Breast epithelium (tissue), 4 donors: ENCODE data around the gene SMIM17. TPM values are rescaled to one million over a fixed set of nuclear protein-coding genes. Genes with fewer than 3 reads are reported as not detected.

Source experiments
- DNase-seq, 2 donors: peaks; one replicate each; pipeline ENCODE4 v3.0.0-alpha.2; 2019; ENCODE audit warnings: low spot score in 2 of 2
- H3K27ac ChIP-seq, 2 donors: fragments of 200-600 bp; sonication (generic) in 1 of 2; one replicate each; pipeline ENCODE4 v1.5.1; 2016 to 2019; ENCODE audit warnings: mild to moderate bottlenecking in 1 of 2
- H3K27me3 ChIP-seq, 2 donors: fragments of 200-600 bp; sonication (generic) in 1 of 2; one replicate each; pipeline versions ENCODE4 v1.5.1 to v1.6.0; 2017 to 2019; ENCODE audit warnings: control low read depth in 1 of 2, mild to moderate bottlenecking in 1 of 2
- H3K36me3 ChIP-seq: fragments of 200-600 bp; one replicate; pipeline ENCODE4 v1.5.1; 2019
- H3K4me1 ChIP-seq, 2 donors: fragments of 200-600 bp; sonication (generic); one replicate each; pipeline ENCODE4 v1.5.1; 2016 to 2019; ENCODE audit warnings: control low read depth in 1 of 2
- H3K4me3 ChIP-seq, 3 donors: fragments of 200-600 bp; sonication (generic); 1 replicate in 2 of 3; 2 replicates in 1 of 3; pipeline ENCODE4 v1.5.1; 2016 to 2019; ENCODE audit warnings: mild to moderate bottlenecking in 3 of 3, moderate library complexity in 2 of 3
- H3K9me3 ChIP-seq, 2 donors: fragments of 200-600 bp; sonication (generic) in 1 of 2; one replicate each; pipeline ENCODE4 v1.5.1; 2016 to 2019; ENCODE audit warnings: control low read depth in 1 of 2
- CTCF ChIP-seq, 3 donors: fragments of 450-650 bp; IDR thresholded peaks; one replicate each; pipeline ENCODE4 v1.5.1; 2016 to 2017; ENCODE audit warnings: antibody characterized with exemption in 3 of 3, mild to moderate bottlenecking in 3 of 3, moderate library complexity in 3 of 3
- POLR2A ChIP-seq: fragments of 450-650 bp; IDR thresholded peaks from one replicate; pipeline ENCODE4 v1.6.1; 2016; ENCODE audit warnings: antibody characterized with exemption, mild to moderate bottlenecking, moderate library complexity
- POLR2AphosphoS5 ChIP-seq, 3 donors: sonication (generic); formaldehyde crosslinking; IDR thresholded peaks; one replicate each; pipeline ENCODE4 v1.6.1; 2017; ENCODE audit warnings: antibody characterized with exemption in 3 of 3
- intact Hi-C: fragments of 100-400 bp; cut with DNase I; formaldehyde crosslinking; loops from one replicate; pipeline ENCODE4 v1.15.1; 2023; ENCODE audit warnings: low total_unique reads
- total RNA-seq, 3 donors: library from RNA; depleted of rRNA; stranded (reverse); fragments of >200 nt; gene quantifications; one replicate each; pipeline ENCODE4 v1.1.0, GENCODE V29; 2016

The SMIM17 gene
- total RNA-seq, 3 donors from 2014 or later: 0.33 TPM; not detected in 2

GRCh38 chr19:56597696-56598095 lies 45.3 kb upstream of the SMIM17 start:
- intact Hi-C loops: no loop called here

GRCh38 chr19:56601375-56601774 lies 41.6 kb upstream of the SMIM17 start:
- Histone ChIP-seq H3K9me3 (peaks cover 29 to 42% of the 10 kb centered on the region in 2 donors), H3K27ac (no peak overlapping the region), H3K27me3 (no peaks in the 10 kb centered on the region), H3K4me1 (no peaks in the 10 kb centered on the region), H3K4me3 (no peak overlapping the region), H3K36me3 (peaks cover 4% of the 10 kb centered on the region)
- no peak for DNase-seq
- intact Hi-C loops: no loop called here
- TF ChIP-seq POLR2A (no peak), CTCF (IDR thresholded peaks at IDR 0.05) (no peak), POLR2AphosphoS5 (IDR thresholded peaks at IDR 0.05) (no peak)

More at GRCh38 chr19:56597696-56598095, 45.3 kb upstream of the SMIM17 start:
- Histone ChIP-seq H3K4me1 (peaks cover 0 to 6% of the 10 kb centered on the region in 2 donors), H3K27me3 (no peaks in the 10 kb centered on the region), H3K27ac (no peak overlapping the region), H3K9me3 (peaks cover 0 to 21% of the 10 kb centered on the region in 2 donors), H3K4me3 (no peak overlapping the region), H3K36me3 (peaks cover 4% of the 10 kb centered on the region)
- TF ChIP-seq POLR2A (no peak), CTCF (IDR thresholded peaks at IDR 0.05) (no peak), POLR2AphosphoS5 (IDR thresholded peaks at IDR 0.05) (no peak)
- DNase-seq: no peak

- DNase-seq: peak in 1 of 2 donors; percentile 19
- TF ChIP-seq POLR2A (no peak), POLR2AphosphoS5 (IDR thresholded peaks at IDR 0.05) (no peak), CTCF (IDR thresholded peaks at IDR 0.05) (no peak)
- Histone ChIP-seq H3K9me3 (peaks cover 53 to 54% of the 10 kb centered on the region in 2 donors), H3K4me3 (no peak overlapping the region), H3K27ac (no peak overlapping the region), H3K36me3 (peaks cover 4% of the 10 kb centered on the region), H3K4me1 (no peaks in the 10 kb centered on the region), H3K27me3 (no peaks in the 10 kb centered on the region)
- intact Hi-C loops: no loop called here
Measured at GRCh38 chr19:56603829-56604228, 39.1 kb upstream of the SMIM17 start.

GRCh38 chr19:56608274-56608964 lies 34.5 kb upstream of the SMIM17 start:
- peaks cover 81 to 94% of the 10 kb centered on the region in 2 donors for H3K9me3 ChIP-seq
- no peaks in the 10 kb centered on the region for H3K36me3 ChIP-seq
- H3K27ac ChIP-seq: no peak overlapping the region
- no peaks in the 10 kb centered on the region for H3K4me1 ChIP-seq
- no peaks in the 10 kb centered on the region for H3K27me3 ChIP-seq
- TF ChIP-seq POLR2A (no peak), CTCF (IDR thresholded peaks at IDR 0.05) (no peak), POLR2AphosphoS5 (IDR thresholded peaks at IDR 0.05) (no peak)
- no peak overlapping the region for H3K4me3 ChIP-seq
- intact Hi-C loops: no loop called here
- DNase-seq: no peak

GRCh38 chr19:56611288-56611687 lies 31.7 kb upstream of the SMIM17 start:
- no peak overlapping the region for H3K4me3 ChIP-seq
- H3K27ac ChIP-seq: no peak overlapping the region
- H3K9me3 ChIP-seq: peaks cover 69 to 84% of the 10 kb centered on the region in 2 donors
- no peaks in the 10 kb centered on the region for H3K36me3 ChIP-seq
- no peaks in the 10 kb centered on the region for H3K27me3 ChIP-seq
- DNase-seq: no peak
- TF ChIP-seq CTCF (IDR thresholded peaks at IDR 0.05): no peak
- no peak for TF ChIP-seq POLR2AphosphoS5 (IDR thresholded peaks at IDR 0.05)
- no peak for TF ChIP-seq POLR2A
- intact Hi-C loops: no loop called here
- no peaks in the 10 kb centered on the region for H3K4me1 ChIP-seq
